HL-60 (cell line): Measurements from ENCODE around the gene PLPPR1.

Source experiments
- DNase-seq, 2 experiments: peaks; one replicate each; pipeline ENCODE4 v3.0.0-alpha.2; 2010 to 2020; ENCODE audit warnings: low read depth in 1 of 2, low spot score in 1 of 2
- H3K27ac ChIP-seq: fragments of 250-450 bp; sonication (Bioruptor Pico); replicated peaks from 2 replicates; pipeline ENCODE4 v1.5.1; 2020; ENCODE audit warnings: mild to moderate bottlenecking, moderate library complexity
- H3K27me3 ChIP-seq: fragments of 250-450 bp; sonication (Bioruptor Pico); 2 replicates; pipeline ENCODE4 v1.5.1; 2021; ENCODE audit warnings: mild to moderate bottlenecking, moderate library complexity; ENCODE audit not compliant: insufficient read depth, poor library complexity, severe bottlenecking
- H3K4me3 ChIP-seq: replicated peaks from 2 replicates; pipeline ENCODE4 v1.5.1; 2011; ENCODE audit warnings: mild to moderate bottlenecking, control low read depth, low read length; ENCODE audit not compliant: insufficient read depth
- CTCF ChIP-seq: IDR thresholded peaks from one replicate; pipeline ENCODE4 v1.5.1; 2011; ENCODE audit warnings: low read length, control low read depth, inconsistent platforms; ENCODE audit not compliant: insufficient read depth
- GABPA ChIP-seq: IDR thresholded peaks from 2 replicates; pipeline ENCODE4 v1.6.1; 2012; ENCODE audit warnings: low read depth
- POLR2AphosphoS5 ChIP-seq: IDR thresholded peaks from 2 replicates; pipeline ENCODE4 v1.6.1; 2012; ENCODE audit warnings: low read depth
- REST ChIP-seq: IDR thresholded peaks from 2 replicates; pipeline ENCODE4 v1.6.1; 2012; ENCODE audit warnings: low read depth; ENCODE audit not compliant: insufficient replicate concordance
- SPI1 ChIP-seq: IDR thresholded peaks from 2 replicates; pipeline ENCODE4 v1.6.1; 2012; ENCODE audit warnings: low read depth, mild to moderate bottlenecking, borderline replicate concordance

Gene PLPPR1

GRCh38 chr9:101158361-101158760 is 129.8 kb downstream of the PLPPR1 start:
- TF ChIP-seq REST (no peak), CTCF (no peak), POLR2AphosphoS5 (no peak), GABPA (no peak)
- no peaks in the 10 kb centered on the region for H3K27me3 ChIP-seq

GRCh38 chr9:101162231-101162630 is 133.7 kb downstream of the PLPPR1 start:
- no peak for DNase-seq
- TF ChIP-seq CTCF, result no peak
- no peak for TF ChIP-seq REST
- no peaks in the 10 kb centered on the region for H3K27me3 ChIP-seq
- H3K4me3 ChIP-seq, result no peak overlapping the region
- H3K27ac ChIP-seq, result no peak overlapping the region

More at GRCh38 chr9:101158361-101158760, 129.8 kb downstream of the PLPPR1 start:
- no peak overlapping the region for H3K27ac ChIP-seq
- no peak overlapping the region for H3K4me3 ChIP-seq
- DNase-seq, result no peak

GRCh38 chr9:101165131-101165530 is 136.6 kb downstream of the PLPPR1 start:
- Histone ChIP-seq H3K4me3 (no peak overlapping the region), H3K27me3 (no peaks in the 10 kb centered on the region), H3K27ac (no peak overlapping the region)
- DNase-seq, result no peak
- TF ChIP-seq REST (no peak), GABPA (no peak), SPI1 (no peak)

GRCh38 chr9:101167490-101168134 is 139.1 kb downstream of the PLPPR1 start:
- TF ChIP-seq GABPA, result no peak
- TF ChIP-seq POLR2AphosphoS5, result no peak
- TF ChIP-seq REST, result no peak
- no peak overlapping the region for H3K27ac ChIP-seq
- no peak overlapping the region for H3K4me3 ChIP-seq
- no peak for DNase-seq
- H3K27me3 ChIP-seq, result no peaks in the 10 kb centered on the region
